HG02610 (cell line): ENCODE measurements around the gene RPH3AL.

Source experiments
- ATAC-seq: cut with Tn5 transposase; IDR thresholded peaks from one replicate; pipeline ENCODE4 v1.9.1; 2021; ENCODE audit warnings: mild to moderate bottlenecking, moderate library complexity; ENCODE audit not compliant: unreplicated experiment

Gene RPH3AL

DNA sequence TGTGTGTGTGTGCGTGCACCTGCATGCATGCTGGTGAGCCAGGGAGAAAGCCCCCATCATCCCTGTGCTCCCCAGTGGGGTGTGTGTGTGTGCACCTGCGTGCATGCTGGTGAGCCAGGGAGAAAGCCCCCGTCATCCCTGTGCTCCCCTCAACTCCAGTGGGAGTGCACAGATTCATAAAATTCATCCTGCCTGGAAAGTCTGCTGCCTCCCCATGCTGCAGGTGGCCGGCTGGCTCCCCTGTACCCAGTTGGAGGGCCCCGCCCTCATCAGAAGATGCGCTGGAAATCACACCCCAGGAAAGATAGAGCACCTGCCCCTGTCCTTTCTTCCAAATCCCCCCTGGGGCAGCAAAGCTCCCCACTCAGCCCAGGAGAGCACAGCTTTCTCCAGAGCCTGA, 86.4 kb downstream of the RPH3AL start:
- ATAC-seq, result no peak

- ATAC-seq, result no peak
Measured at GRCh38 chr17:265718-266117, 86.9 kb downstream of the RPH3AL start.

DNA sequence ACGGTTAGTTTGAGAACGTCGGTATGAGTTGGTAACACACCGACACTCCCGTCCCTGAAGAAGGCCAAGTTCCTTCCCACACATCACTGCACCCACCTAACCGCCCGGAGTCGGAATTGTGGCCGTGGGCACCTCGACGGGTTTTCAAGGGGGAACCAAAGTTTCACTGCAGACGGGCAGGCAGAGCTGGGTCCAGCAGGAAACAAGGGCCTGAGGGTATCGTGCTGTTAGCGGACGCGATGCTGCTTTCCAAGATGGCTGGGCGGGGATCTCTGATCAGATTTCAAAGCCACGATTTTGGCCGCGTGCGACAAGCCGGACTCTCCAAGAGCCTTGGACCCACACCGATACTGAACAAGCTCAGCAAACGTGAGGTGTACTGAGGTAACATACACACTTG, 88.8 kb downstream of the RPH3AL start:
- ATAC-seq, result no peak

DNA sequence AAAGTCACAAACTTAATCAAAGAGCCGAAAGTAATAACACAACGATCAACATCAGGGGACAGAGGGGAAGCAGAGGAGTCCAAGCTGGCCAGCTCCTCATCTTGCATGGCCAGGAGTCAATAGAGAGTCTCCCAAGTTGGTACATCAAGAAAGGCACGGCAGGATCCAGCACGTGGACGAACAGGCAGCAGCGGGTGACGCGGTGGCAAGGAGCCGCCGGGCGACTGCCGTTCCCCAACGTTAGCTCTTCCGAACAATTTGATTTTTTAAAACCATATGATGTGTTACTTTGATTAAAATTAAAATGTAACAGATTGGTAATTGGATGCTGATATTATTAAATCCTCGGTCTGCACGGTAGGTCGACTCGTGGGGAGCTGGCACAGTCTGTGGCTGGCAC, 89.3 kb downstream of the RPH3AL start:
- no peak for ATAC-seq

DNA sequence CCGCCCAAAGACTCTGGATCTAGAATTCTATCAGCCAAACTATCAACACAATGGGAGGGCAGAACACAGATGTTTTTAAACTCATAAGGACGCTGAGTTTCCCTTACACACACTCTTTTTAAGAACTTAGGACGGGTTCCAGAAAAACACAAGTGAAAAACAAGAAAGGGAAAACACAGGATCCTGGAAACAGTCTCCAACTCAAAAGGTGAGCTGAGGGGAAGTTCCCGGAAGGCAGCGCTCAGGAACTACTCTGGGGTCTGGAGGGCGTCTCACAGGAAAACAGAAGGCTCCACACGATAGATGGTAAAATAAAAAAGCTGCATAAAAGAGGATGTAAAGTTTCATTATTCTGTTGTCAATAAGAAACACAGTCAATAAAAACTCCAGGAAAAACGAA, 91.0 kb downstream of the RPH3AL start:
- ATAC-seq, result no peak

- no peak for ATAC-seq
Measured at GRCh38 chr17:260944-261343, 91.7 kb downstream of the RPH3AL start.

- ATAC-seq, result no peak
Measured at GRCh38 chr17:260031-260791, 92.4 kb downstream of the RPH3AL start.

DNA sequence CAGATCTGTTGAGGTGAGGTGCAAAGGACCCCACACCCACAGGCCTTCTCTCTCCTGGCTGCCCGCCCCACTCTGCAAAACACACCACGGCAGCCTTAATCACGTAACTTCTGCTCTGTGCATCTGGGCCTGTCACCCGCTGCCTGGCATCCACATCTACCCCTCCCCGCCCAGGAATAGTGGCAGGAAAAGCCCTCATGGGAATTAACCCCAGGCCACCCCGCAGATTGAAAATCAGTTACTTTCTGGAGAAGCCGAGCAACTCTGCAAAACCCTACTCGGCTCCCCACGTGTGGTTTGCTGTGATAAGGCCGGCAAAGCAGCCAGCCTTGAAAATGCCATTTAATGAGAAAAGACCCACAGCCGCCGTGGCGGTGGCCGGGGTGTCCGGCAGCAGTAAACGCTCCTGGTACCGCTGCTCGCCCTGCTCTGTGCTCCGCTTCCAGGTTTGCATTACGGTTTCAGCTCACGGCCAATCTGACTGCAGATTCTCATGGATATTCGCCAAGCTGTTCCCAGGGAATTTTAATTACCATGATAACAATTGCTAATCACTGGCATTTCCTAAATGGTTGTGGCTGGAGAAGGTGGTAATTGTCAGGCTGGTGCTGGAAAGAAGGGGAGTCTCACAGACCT, 93.1 kb downstream of the RPH3AL start:
- ATAC-seq, result no peak

GRCh38 chr17:258906-259305, 93.7 kb downstream of the RPH3AL start:
- no peak for ATAC-seq

- no peak for ATAC-seq
Measured at GRCh38 chr17:258045-258734, 94.4 kb downstream of the RPH3AL start.

DNA sequence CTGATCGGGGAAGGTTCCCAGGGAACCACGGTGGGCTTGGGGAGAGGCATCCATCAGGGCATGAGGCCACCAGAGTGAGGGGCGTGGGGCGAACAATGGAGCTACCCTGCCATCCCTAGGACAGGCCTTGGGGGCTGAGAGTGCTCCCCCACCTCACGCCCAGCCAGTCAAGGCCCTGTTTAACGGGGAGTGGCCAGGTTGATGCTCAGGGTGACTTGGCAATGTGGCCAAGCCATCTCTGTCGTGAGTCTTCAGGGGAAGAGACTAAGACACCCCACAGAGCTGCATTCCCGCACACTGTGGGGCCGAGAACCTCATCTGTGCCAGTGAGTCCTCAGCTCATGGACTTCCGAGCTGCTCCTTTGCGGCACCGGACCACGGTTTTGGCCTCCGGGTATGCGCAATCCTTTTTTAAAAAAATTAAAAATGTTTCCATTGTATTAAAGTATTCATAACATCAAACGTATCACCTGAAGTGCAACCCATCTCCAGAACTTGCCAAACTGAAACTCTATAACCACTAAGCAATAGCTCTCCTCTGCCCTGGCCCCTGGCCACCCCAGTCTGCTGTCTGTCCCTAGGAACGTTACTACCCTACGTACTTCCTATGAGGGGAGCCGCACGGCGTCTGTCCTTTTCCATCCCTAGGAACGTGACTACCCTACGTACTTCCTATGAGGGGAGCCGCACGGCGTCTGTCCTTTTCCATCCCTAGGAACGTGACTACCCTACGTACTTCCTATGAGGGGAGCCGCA, 99.3 kb downstream of the RPH3AL start:
- ATAC-seq, result no peak

DNA sequence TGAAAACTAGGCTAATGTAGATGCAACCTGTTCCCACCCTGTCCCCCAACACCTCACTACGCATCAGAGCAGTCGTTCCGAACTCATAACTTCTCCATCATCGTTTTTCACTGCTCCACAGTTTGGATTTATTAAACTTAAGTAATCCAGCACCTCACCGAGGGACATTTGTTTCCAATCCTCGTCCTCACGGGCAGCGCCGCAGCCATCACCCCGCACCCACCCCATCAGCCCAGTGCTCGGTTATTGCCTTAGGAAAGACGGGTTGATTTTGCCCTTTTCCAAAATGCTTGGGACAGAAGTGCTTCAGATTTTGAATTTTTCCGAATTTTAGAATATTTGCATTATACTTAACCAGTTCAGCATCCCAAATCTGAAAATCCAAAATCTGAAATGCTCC, 100.2 kb downstream of the RPH3AL start:
- no peak for ATAC-seq

GRCh38 chr17:251531-251930, 101.1 kb downstream of the RPH3AL start:
- ATAC-seq, result no peak

- ATAC-seq, result no peak
Measured at GRCh38 chr17:250487-251300, 101.9 kb downstream of the RPH3AL start.

DNA sequence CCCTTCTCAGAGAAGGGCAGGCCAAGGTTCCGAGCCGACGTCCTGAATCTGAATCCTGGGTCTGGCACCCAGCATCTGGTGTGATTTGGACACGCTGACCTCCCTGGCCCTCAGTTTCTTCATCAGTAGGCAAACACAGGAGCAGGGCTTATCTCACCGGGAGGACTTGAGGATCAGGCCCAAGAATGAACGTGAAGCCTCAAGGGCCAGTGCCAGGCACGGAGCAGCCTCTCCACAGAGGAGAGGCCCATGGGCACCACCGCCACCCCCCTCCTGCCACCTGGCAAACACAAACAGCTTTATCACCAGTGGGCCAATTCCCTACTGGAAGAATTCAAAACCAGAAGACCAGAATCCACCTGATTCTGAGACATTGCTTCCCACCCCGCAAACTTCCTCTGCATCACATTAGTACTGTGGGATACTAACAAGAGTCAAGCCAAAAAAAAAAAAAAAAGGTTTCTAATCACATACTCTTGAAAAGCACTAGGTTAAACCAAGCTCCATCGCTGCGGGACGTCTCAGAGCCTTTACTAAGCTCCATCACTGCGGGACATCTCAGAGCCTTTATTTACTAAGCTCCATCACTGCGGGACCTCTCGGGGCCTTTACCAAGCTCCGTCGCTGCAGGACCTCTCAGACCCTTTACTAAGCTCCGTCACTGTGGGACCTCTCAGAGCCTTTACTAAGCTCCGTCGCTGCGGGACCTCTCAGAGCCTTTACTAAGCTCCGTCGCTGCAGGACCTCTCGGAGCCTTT, 103.2 kb downstream of the RPH3AL start:
- ATAC-seq, result no peak

GRCh38 chr17:248337-249235, 104.0 kb downstream of the RPH3AL start:
- ATAC-seq, result no peak

- no peak for ATAC-seq
Measured at GRCh38 chr17:247767-248166, 104.8 kb downstream of the RPH3AL start.

- ATAC-seq, result no peak
Measured at GRCh38 chr17:246851-247421, 105.7 kb downstream of the RPH3AL start.
